ENCODE measurements around the gene FBXO33.

Gene FBXO33

GRCh38 chr14:39370415-39370814 is 61.8 kb downstream of the FBXO33 start:
- no peak for TF ChIP-seq GATA3 (IDR thresholded peaks at IDR 0.05; ENCODE audit: low read depth, low read length)

- TF ChIP-seq GATA2 (IDR thresholded peaks at IDR 0.05; ENCODE audit: low read depth, low read length) (no peak), GATA3 (IDR thresholded peaks at IDR 0.05; ENCODE audit: low read depth, low read length) (no peak)
Measured at GRCh38 chr14:39369029-39369428, 63.2 kb downstream of the FBXO33 start.

DNA sequence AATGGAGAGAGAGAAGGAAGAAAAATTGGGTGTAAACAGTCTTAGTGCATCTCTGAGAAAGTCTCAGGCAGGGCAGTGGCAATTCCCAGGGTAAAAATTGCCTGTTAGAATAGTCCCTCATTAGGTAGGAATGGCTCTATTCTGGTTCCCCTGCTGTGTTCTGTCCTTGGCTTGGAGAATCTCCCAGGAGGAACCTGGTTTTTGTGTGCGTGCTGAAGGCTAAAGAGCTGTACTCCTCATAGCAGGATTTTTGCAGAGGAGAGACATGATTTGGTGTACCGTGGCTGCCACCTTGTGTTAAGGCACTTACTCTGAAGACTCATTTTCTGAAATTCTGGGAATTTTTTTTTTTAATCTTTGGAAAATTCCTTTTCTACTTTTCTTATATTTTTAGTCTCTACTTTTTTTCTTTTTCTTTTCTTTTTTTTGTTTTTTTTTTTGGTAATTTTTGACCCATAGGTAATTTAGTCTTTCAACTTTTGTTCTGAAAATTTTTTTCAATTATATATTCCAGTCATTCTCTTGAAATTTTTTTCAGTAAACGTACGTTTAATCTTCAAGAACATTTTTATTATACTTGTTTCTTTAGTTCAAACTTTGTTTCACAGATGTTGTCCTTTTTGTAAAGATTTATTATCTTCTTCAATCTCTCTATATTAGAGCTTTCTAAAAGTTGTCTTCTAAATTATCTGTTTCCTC is 63.8 kb downstream of the FBXO33 start:
- no peak for TF ChIP-seq GATA2 (IDR thresholded peaks at IDR 0.05; ENCODE audit: low read depth, low read length)

DNA sequence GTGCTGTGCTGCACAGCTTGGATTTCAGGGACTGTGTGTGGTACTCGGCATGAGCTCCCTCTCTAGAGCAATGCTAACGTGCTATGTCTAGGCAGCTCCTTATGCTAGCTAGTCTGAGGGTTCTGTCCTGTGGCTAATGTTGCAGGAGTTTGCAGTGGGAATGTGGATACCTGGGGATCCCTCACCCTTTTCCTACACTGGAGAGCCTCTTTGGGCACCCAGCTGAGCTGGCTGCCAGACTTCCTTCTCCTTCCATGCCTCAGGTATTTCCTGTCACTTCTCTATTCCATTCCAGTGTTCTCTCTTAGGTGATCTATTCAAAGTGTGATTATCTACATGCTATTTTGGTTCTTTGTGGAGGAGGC is 64.9 kb downstream of the FBXO33 start:
- TF ChIP-seq GATA3 (IDR thresholded peaks at IDR 0.05; ENCODE audit: low read depth, low read length) (no peak), GATA2 (IDR thresholded peaks at IDR 0.05; ENCODE audit: low read depth, low read length) (no peak)

DNA sequence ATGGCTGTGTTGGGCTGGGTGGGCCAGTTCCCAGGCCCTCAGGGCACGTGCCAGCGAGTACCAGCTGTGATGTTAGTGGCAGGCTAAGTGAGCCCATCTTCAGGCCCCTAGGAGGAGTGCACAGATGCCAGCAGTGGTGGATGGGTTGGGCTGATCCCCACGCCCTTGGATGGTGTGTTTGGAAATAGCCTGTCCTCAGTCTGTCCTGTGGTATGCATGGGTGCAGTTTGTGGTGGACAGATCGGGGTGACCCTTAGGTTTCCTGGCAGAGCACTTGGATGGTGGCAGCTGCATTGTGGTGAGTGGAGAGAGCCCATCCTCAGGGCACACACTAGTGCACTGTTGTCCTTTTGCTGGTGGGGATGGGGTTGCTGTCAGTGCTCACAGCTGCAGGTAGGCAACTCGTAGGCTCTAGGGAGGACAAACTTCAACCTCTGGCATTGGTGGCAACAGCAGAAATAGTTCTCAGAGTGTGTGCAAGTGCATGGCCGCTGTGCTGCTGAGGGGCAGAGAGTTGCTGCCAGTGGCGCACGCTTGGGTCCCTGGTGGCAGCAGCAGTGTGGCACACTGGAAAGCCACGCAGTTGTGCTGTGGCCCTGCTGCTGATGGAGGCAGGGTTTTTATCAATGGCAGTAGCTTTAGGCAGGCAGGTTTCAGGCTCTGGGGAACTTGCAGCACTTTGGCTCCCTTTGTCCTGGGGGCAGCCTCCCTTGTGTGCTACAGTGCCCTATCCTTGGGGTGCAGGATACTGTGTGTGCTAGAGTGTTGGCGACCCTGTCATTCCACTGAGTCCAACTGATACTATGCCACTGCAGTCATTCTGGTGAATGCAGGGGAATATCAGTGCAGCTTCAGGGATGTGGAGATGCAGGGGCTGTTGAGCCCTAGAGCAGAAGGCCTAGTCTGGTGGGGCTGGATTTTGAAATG is 65.5 kb downstream of the FBXO33 start:
- no peak for TF ChIP-seq GATA2 (IDR thresholded peaks at IDR 0.05; ENCODE audit: low read depth, low read length)
- TF ChIP-seq GATA3 (IDR thresholded peaks at IDR 0.05; ENCODE audit: low read depth, low read length): no peak

DNA sequence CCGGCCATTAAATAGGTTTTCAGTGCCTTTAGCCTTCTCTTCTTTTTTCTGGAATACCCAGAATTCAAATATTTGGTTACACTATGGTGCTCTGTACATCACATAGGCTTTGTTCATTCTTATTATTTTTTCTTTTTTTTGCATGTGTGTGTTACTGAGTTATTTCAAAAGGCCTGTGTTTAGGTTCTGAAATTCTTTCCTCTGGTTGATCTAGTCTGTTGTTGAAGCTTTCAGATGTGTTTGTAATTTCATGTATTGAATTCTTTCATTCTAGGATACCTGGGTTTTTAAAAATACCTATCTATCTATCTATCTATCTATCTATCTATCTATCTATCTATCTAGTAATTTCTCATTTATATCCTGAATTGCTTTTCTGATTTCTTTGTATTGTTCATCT is 66.9 kb downstream of the FBXO33 start:
- TF ChIP-seq GATA3 (IDR thresholded peaks at IDR 0.05; ENCODE audit: low read depth, low read length) (no peak), GATA2 (IDR thresholded peaks at IDR 0.05; ENCODE audit: low read depth, low read length) (no peak)

DNA sequence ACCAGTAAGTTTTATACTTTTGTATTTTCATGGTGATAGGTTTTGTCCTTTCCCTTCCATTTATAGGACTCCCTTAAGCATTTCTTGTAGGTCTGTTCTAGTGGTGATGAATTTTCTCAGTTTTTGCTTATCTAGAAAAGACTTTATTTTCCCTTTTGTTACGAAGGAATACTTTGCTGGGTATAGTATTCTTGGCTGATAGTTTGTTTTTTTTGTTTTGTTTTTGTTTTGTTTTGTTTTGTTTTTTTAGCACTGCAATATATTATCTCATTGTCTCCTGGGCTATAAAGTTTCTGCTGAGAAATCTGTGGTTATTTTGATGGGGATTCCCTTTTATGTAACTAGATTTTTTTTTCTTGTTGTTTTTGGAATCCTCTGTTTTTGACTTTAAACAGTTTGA is 67.7 kb downstream of the FBXO33 start:
- no peak for TF ChIP-seq GATA3 (IDR thresholded peaks at IDR 0.05; ENCODE audit: low read depth, low read length)
- no peak for TF ChIP-seq GATA2 (IDR thresholded peaks at IDR 0.05; ENCODE audit: low read depth, low read length)

DNA sequence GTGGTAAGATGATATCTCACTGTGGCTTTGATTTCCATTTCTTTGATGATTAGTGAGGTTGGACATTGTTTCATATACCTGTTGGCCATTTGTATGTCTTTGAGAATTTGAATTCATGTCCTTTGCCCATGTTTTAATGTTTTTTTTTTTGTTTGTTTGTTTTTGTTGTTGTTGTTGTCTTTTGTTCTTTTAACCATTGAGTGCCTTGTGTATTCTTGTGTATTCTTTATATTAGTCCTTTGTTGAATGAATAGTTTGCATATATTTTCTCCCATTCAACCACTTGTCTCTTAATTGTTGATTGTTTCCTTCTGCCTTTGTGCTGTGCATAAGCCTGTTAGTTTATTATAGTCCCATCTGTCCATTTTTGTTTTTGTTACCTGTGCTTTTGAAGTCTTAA is 71.9 kb downstream of the FBXO33 start:
- TF ChIP-seq GATA2 (IDR thresholded peaks at IDR 0.05; ENCODE audit: low read depth, low read length): no peak
- TF ChIP-seq GATA3 (IDR thresholded peaks at IDR 0.05; ENCODE audit: low read depth, low read length): no peak

- TF ChIP-seq GATA2 (IDR thresholded peaks at IDR 0.05; ENCODE audit: low read depth, low read length) (no peak), GATA3 (IDR thresholded peaks at IDR 0.05; ENCODE audit: low read depth, low read length) (no peak)
Measured at GRCh38 chr14:39351708-39352107, 80.5 kb downstream of the FBXO33 start.

- TF ChIP-seq GATA3 (IDR thresholded peaks at IDR 0.05; ENCODE audit: low read depth, low read length) (no peak), GATA2 (IDR thresholded peaks at IDR 0.05; ENCODE audit: low read depth, low read length) (no peak)
Measured at GRCh38 chr14:39350866-39351265, 81.4 kb downstream of the FBXO33 start.

All from SH-SY5Y (cell line).